Measurements from ENCODE around the gene MMD.
"Not testable (repeated sequence)": the region's sequence is repeated elsewhere in the genome, so short reads cannot be mapped to it uniquely, and the experiment has no call there.

Gene MMD

DNA sequence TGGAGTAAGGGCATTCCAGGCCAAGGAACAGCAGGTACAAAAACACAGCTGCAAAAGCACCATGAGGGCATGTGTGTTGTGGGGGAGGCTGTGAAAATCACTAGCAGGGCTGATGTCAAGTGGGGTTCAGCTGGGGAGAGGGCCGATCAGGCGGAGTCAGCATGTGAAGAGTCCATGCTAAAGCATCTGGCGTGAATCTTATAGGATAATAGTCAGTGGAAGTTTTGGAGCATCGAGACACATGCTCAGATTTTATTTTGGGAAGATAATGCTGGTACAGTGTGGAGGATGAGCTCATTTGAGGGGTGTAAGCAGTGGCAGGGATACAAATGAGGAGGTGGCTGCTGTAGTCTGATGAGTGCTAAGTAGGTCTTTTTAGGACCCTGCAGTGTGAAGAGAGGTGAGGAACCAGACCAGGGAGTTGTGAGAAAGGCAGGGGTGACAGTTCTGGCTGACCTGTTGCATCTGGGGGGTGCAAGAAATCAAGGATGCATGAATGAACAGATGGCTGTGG, 30.3 kb downstream of the MMD start:
- DNase-seq, result no peak

DNA sequence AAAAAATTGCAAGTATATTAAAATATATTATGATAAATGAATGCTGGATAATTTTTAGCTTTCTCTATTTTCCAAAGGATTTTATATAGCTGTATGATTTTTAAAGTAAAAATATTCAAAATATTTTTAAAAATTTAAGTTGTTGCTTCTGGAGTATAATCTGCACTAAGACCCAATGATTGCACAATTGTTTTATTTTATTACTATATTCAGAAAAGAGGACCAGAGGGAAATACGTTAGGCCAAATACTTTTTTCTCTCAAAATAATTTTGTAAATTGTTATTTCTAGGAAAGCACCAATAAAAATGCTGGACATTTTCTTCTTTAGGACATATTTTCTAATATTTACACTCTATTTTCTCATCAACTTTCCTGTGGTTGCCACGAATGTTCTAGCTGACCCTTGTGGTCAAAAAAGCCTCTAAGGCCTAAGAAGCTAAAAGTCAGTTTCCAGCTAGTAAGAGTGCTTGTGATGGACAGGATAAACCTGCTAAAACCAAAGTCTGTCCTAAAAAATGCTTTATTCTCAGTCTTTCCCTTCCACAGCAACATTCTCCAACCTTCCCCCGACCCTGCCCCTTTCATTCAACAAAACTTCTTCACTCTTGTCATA, 31.2 kb downstream of the MMD start:
- no peak for DNase-seq

DNA sequence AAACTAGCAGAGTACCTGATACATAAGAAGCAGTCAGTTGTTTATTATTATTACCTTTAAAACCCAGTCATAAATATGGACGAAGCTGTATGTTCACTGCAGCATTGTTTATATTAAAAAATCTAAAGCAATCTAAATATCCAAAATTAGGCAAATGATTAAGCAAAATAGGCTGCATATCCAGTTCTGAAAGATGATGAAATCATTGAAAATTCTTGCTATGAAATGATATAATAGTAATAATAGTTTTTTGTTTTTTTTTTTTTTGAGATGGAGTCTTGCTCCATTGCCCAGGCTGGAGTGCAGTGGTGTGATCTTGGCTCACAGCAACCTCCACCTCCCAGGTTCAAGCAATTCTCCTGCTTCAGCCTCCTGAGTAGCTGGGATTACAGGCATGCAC, 31.9 kb downstream of the MMD start:
- not testable (repeated sequence) for DNase-seq

DNA sequence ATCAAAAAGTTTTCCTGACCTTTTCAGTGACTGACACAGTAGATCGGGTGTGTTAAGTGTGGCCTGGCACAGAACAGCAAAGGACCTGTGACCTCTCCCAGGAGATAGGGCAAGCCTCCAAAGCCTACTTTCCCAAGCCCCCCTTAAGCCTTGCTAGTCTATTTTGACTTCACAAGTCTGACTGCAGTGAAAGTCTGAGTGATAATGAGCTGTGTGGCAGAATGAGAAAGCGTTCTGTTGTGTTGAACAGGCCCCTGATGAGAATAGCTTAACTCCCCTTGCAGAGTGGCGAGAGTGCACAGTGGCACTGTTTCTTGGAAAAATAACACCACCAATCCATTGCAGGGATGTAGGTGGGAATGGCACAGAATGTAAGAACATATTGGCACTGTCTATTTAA, 32.8 kb downstream of the MMD start:
- no peak for DNase-seq

DNA sequence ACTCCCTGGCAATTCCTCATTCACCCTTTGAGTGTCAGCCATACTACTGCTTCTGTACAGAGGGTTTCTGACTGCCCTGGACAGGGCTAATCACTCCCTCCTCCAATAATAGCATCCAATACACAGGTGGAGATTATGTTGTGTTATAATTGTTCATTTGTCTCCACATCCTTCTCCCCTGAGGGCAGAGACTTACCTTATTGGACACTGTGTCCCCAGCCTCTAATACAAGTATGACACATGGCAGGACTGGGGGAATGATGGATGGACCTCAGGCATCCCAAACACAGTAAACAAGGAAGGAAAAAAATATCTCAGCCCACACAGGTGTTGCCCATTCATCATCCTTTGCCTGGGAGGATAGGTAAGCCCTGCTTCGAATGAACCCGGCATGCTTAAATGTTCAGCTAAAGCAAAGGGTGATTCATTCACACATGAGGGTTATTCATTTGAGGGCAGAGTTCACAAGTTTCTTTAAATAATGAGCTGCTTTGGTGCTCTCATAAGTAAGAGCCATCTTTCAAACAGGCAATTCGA, 34.8 kb downstream of the MMD start:
- DNase-seq, result no peak

DNA sequence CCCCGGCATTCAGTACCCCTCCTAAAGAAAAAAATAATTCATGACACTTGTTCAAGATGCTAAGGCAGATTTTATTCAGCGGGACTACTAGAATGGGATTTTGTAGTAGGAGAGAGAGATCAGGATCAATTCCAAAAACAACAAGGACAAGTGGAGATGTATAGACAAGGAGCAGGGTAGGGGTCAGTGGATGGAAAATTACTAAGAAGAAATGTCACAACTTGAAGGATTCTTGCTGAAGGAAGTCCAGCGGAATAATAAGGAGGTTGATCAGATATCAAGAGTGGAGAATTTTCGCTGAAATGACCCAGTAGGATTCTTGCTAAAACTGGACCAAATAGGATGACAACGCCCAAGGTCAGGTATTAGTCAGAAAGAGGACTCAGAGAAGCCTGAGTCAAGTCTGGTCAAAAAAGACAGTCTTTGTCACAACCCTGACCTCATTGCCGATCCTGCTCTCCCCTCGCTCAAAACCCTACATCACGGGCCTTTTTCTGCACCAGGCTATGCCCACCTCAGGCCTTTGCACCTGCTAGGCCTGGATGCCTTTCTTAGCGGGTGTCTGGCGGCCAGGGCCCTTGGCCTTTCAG, 36.9 kb downstream of the MMD start:
- no peak for DNase-seq

DNA sequence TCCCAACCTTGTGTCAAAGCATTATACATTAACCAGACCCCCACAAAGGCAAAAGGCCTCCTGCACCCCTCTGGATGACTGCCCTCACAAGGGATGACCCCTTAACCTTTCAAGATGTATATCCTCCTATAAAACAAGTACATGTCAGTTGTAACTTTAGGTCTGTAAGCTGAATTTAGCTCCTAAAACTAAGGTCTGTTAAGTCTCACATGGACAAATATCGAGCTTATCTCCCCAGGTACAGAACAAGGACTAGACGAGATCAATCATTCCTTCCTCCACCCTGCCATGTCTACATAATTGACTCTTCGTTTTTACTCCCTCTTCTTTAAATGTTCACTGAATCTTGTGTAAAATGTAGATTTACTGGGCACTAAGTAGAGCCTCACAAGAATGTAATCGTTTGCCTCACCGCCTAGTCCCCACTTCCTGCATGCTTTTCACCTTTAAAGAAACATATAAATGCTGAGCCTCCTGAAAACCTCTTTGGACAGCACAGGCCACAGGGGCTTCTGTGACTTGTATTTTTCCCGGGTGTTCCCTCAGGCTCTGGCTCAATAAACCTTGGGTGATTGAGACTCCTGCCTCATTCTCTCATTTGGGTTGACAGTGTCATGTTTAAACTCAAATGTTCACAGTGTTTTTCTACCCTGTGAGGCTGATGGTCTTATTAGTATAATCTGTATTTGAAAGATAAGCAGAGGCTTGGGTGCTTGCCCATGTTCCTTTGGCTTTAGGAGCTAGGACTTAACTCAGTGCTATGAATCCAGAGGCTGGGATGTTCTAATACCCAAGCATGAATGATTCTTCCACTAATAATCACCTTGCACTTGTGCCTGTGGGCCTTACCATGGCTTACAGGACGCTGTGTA, 37.6 kb downstream of the MMD start:
- no peak for DNase-seq

DNA sequence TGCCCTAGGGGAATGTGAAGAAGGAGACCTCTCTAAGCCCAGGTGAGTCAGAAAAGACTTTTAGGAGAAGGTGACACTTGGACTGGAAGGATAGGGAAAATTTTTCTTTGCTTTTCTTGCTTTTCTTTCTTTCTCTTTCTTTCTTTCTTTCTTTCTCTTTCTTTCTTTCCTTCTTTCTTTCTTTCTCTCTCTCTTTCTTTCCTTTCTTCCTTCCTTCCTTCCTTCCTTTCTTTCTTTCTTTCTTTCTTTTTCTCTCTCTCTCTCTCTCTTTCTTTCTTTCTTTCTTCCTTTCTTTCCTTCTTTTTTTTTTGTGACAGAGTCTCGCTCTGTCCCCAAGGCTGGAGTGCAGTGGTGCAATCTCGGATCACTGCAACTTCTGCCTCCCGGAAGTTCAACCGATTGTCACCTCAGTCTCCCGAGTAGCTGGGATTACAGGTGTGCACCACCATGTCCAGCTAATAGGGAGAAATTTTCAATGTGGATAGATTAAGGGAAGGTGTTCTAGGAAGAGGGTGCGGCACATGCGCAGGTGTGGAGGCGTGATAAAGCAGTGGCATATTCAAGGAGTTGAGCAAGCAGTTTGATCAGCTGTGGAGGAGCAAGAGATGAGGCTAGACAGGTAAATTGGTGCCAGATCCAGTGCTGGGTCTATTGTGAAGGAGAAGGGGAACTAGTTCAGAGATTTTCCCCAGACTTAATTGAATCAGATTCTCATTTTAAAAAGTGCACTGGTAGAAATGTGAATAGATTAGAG, 40.4 kb downstream of the MMD start:
- no peak for DNase-seq

DNA sequence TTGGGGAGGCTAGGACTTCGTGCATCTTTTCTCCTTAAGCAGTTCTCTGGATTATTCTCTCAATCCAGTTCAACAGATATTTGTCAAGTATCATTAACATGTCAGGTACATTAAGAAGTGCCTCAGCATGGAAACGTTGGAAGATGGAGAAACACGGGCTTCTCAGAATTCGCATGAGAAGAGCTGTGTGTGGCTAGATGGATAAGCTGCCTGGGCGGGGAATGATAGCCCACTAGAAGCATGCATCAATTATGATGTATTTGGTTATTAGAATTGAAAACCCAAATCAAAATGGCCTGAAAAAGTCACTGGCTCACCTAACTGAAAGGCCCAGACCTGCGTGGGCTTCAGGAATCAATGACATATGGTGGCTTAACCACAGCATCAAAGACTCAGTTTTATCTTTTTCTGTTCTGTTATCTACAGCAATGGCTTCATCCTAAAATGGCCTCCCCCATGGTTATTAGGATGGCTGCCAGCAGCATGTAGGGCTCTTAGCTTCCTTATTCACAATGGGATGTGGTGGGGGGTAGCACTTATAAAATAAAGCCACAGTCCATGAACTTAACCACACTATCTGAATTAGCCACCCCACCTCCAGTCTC, 43.9 kb downstream of the MMD start:
- no peak for DNase-seq

DNA sequence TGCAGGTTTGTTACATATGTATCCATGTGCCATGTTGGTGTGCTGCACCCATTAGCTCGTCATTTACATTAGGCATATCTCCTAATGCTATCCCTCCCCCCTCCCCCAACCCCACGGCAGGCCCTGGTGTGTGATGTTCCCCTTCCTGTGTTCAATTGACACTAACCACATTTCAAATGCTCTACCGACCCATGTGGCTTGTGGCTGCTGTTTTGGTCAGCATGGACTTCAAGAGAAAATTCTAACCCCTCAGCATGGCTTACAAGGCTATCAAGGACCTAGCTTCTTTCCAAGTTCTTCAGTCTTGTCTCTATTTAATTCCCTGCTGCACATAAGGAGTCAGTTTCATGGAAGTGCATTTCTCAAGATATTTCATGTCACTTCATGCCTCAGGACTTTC, 52.9 kb downstream of the MMD start:
- no peak for DNase-seq

DNA sequence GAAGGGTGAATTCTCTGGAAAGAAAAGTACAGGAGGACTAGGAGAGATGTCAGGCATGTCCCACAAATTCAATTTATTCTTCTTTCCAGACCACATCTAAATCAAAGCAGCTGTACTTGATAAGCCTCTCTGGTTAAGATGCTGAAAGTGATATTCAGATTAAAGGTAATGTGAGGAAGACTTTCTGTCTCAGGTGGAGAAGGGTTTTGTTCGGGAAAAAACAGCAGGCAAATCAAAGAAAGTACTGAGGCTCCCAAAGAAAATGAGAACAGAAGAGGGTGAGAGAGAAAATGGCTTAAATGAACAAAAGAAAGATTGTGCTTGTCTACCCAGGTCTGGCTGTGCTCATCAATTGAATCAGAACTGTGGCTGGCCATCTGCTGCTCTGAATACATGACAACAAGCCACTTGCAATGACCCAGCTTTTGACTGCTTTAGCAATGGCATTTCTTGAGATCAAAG, 55.6 kb downstream of the MMD start:
- DNase-seq, result no peak

DNA sequence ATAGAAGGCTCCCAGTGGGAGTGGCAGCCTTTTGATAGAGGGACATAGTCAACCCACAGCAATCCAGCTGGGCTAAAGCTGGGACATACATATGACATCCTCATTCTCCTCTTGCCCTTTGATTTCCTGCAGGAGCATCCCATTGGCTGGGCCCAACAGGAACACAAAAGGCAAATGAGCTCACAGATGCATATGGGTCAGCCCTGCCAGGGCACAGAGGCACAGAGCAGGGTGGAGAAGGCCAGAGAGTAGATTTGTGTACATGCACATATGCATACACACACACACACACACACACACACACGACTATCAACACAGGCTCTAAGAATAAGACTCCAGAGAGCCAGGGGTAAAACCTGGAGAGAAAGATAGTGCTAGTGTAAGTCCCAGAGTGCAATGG, 58.6 kb downstream of the MMD start:
- no peak for DNase-seq

DNA sequence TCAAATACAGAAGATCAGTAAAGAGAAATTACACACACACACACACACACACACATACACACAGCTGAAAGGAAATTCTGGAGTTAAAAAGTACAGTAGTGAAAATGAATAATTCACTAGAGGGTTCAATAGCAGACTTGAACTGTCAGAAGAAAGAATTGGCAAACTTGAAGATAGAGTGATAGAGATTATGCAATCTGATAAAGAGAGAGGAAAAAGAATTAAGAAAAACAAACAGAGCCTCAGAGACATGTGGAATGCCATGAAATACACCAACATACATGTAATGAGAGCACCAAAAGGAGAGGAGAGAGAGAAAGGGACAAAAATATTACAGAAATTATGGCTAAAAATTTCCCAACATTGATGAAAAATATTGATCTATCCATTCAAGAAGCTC, 60.7 kb downstream of the MMD start:
- DNase-seq, result no peak

DNA sequence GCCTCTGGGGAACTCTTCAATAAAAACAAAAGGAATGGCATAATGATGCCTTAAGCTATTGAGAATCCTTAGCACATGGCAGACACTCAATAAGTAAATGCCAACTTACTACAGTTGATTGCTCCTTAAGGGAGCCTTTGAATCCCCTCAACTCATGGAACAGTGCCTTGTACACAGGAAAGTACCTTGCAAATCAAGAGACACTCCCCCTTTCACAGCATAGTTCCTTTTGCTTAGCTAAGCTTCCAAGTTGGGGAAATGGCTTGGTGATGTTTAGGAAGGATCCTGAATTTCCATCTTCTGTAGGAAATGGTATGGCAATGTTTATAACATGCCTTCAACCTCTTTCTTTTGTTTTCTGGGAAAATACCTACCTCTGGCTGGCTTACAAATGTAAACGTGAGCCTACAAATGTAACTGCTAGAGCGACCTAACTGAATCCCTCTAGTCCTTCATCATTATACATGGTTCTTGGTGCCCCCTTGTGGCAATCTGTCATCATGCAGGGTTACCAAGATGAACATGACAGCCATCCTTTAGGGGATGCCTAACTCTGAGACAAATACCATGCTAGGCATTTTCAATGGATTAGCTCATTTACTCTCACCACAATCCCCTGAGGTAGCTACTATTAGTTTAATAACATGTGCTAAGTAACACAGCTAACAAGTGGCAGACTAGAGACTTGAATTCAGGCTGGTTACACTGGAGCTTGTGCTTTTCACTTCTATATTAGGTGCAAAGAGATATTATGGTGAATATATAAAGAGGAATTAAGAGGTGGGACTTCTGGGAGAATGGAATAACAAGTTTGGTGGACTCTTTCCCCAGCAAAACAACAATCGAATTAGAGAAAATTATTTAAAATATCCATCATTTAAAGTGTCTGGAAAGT, 65.0 kb downstream of the MMD start:
- peak; percentile 59 to 70 for DNase-seq

DNA sequence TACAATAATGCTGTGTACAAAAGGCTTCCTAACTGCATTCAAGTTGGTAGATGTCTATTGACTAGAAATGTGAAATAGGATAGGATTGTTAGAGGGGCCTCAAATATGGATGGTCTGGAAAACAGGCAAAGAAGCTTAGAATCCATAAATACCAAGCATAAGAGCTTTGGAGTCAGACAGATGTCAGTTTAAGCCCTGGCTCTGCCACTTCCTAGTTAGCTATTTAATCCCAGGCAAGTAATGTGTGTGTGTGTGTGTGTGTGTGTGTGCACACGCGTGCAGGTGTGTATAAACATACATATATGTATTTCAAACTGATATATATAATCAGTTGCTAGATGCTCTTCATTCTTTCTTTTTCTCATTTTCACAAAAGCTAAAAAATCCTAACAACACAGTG, 66.7 kb downstream of the MMD start:
- no peak for DNase-seq

DNA sequence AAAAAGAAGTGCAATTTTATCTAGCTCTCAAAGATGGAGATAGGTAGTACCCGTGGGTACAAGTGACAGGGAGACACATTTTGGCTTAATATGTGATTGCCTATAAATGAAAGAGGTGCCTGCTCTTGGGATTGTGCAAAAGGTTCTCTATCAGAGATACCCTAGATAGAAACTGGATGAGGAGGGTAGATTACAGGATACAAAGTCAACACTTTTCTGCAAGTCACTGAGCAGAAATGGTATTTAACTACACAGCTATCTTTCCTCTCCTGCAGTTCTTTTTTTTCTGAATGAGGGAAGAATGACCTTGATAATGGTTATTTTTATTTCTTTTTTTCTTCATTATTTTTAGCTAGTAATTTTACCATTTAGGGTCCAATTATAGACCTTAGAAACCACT, 67.6 kb downstream of the MMD start:
- DNase-seq, result no peak

DNA sequence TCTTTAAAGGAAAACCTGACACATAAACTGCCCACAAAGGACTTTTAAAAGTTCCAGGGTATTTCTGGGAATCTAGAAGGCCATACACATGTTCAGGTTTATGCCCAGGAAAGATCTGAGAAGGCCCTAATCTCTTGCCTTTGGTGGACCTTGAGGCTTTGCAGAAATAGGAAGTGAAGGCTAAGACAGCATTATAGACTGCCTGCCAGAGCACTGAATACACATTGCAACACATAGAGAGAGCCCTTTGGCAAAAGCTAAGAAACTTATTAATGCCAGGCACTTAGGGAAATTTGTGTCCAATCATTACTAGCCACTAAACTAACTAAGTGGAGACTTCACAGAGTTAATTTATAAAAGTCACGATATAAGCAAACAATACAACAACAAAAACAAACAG, 70.4 kb downstream of the MMD start:
- DNase-seq, result no peak

DNA sequence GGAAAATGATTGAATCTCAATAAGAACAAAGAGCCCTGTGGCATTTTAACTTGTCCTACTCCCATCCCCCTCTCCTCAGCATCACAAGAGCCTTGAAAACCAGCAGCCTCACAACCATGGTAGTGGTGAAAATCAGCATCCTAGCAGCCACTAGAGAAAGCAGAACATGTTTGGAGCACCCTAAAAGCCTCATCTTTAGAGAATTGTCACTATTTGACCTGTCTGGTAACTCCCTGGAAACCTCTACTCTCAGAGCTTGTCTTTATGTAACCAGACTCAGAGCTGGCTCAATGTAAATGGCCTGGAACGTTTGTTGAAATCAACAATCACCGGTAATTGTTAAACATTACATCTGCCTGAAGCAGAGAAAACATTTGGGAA, 70.8 kb downstream of the MMD start:
- DNase-seq, result no peak

DNA sequence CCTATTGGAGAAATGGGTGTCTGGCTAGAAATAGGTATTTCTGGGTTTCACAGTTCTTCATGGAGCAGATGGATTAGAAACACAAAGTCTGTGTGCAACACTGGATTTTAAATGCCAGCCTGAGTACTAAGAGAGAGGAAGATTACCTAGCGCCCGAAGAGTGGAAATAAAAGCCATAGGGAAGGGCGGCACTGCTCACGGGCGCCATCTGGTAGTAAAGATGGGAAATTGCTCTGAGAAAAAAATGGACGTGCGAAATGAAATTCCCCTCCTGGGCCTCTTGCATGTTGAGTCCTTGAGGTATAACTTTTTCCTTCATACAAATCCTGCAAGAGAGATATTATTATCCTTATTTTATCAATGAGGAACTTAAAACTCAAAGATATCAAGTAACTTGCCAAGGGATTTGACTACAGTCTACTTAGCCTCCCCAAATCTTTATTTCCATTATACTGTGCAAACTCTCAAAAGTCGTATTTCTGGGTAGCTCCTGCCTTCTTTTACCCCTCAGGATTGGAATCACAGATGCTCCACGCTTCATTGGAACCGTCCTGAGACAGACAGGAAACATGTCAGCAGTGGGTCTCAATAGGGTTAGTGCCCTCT, 72.8 kb downstream of the MMD start:
- DNase-seq, result peak; percentile 38 to 42

DNA sequence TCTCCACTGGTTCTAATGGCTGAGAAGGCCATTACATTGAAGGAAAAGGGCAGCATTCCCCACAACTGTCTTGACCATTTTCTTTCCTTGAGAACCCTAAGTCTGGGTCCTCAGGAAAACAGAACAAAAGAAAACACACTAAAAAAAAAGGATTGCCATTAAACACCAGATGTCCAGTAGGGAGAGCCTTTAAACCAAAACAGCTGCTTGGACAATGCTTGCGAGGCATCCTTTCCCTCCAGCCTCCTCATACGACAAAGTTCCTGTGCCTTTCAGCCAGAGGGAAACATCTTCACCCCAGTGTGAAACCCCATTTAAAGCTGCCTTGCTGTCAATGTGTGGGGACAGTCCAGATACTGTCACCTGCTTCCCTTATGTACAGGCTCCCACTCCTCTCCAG, 74.3 kb downstream of the MMD start:
- DNase-seq, result no peak

DNA sequence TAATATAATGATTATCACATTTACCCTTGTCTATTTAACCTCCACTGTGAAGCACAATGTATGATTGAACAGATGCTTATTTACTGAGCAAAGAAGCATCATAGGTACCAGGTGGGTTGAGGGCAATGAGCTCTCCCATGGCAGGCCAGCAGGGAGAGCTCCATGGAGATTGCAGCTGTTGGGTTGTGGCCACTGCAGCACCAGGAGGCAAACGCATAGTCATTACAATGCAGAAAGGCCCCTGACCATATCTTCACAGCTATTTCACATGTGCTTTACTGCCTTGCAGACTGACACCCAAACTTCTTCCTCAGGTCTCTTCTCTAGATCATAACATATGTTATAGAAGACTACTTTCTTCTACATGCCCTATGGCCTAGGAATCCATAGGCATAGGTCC, 75.0 kb downstream of the MMD start:
- no peak for DNase-seq

Data from activated CD4-positive, alpha-beta T cell treated with anti-CD3 and anti-CD28 coated beads for 4 hours (primary cell).